GM19324 (cell line): ENCODE results near the gene ACSF2.

Source experiments
- ATAC-seq: cut with Tn5 transposase; IDR thresholded peaks from one replicate; pipeline ENCODE4 v1.9.1; 2021; ENCODE audit warnings: mild to moderate bottlenecking, moderate library complexity; ENCODE audit not compliant: unreplicated experiment, low FRiP score

The ACSF2 gene

DNA sequence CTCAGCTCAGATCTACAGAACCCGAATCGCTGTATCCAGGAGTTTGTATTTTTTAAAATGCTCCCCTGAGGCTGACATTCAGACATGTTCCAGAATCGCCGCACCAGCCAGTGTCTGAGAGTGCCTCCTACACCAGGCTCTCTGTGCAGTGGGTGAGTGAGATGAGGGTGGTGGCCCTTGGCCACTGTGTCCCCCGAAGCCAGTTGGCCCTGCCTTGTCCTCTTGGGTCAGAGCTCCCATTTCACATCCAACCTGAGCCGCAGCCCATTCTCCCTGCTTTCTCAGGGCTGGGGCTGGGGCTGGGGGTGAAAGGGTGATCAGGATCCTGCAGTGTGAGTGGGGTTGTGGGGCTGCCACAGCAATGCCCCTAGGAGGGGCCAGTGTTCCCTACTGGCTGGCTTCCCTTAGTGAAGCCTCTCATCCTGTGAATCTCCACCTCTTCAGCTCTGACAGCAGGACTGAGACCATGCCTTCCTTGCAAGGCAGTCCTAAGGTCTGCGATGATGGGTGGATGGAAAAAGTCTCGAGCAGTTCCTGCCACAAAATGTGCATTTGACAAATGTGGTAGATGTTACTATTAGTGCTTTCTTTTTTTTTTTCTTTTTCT is 69.3 kb downstream of the ACSF2 start:
- ATAC-seq: no peak

DNA sequence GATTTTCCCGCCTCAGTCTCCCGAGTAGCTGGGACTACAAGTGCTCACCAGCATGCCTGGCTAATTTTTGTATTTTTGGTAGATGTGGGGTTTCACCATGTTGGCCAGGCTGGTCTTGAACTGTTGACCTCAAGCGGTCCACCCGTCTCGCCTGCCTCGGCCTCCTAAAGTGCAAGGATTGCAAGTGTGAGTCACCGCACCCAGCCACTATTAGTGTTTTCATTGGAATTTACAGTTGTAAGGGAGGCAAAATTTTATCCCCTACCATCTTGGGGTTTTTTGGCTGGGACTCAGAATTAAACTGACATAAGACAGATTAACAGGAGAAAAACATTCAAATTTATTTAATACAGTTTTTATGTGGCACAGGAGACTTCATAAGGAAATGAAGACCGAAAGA is 69.9 kb downstream of the ACSF2 start:
- no peak for ATAC-seq

- no peak for ATAC-seq
Measured at GRCh38 chr17:50498021-50498874, 72.2 kb downstream of the ACSF2 start.

GRCh38 chr17:50499270-50499669 is 73.3 kb downstream of the ACSF2 start:
- no peak for ATAC-seq

DNA sequence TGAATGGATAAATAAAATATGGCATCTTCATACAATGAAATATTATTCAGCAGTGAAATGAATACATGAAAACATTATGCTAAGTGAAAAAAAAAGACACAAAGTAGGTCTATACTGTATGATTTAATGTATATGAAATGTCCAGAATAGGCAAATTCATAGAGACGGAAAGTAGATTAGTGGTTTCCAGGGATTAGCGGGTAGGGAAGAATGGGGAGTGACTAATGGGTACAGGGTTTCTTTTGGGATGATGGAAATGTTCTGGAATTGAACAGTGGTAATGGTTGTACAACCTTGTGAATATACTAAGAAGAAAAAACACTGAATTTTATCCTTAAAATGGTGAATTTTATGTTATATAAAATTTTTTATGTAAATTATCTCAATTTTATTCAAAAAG is 73.7 kb downstream of the ACSF2 start:
- ATAC-seq: no peak

- no peak for ATAC-seq
Measured at GRCh38 chr17:50501054-50501453, 75.0 kb downstream of the ACSF2 start.

DNA sequence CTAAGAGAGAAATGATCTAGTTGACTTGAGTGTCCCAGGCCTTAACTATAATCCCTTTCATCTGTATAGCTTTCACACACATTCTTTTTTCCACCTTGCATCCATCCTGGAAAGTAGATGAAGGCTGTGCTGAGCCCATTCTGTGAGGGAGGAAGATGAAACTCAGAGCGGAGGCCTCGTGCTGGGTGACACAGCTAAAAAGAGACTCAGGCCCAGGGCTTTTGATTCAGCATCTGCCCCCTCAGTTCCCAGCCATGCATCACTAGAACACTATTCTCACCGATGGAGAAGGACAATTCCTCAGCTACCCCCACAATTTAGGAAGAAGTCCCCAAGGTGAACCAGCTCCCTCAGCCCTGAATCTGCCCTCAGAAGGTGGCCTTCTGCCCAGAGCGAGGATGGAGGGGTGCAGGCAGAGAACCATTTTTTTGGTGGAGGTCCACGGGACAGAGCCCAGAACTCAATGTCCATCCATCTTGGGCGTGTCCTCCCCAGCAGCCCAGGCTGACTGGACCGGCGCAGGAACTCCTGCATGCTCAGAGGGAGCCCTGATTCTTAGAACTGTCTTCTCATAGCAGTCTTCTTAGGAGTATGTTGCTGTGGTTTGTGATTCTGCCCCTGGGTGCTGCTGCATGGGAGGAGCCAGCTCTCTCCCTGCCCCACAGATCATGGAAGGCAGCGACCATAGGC is 76.4 kb downstream of the ACSF2 start:
- no peak for ATAC-seq

GRCh38 chr17:50505591-50506130 is 79.6 kb downstream of the ACSF2 start:
- ATAC-seq: no peak

- no peak for ATAC-seq
Measured at GRCh38 chr17:50506298-50506697, 80.3 kb downstream of the ACSF2 start.

DNA sequence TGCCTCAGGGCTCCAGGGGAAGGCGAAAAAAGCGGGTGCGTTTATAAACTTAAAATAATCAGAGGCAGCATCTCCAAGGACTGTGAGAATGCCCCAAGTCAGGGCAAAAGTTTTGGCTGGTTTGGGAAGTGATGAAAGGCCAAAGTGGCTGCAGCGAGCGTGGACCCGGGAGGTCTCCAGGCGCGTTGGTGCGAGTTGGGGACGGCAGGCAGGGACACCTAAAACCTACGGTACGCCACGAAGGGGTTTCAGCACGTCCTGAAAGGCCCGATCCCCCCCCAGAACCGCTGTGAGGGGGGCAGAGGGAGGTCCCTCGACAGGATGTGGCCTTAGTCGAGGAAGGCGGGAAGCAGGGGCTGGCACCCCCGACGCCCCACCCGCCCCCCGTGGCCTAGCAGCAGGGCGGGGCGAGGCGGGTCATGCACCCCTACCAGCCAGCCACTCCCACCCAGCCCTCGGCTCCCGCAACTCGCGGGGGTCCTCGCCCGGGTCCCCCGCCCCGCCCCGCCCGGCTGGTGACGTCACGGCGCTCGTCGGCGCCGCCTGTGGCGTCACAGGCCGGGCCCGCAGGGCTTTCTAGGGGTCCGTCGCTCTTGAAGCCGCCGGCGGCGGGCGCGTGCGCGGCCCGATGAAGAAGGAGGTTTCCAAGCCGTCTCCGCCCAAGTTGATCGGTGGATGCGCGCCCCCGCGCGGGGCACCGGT is 82.0 kb downstream of the ACSF2 start, which contains the start of gene MYCBPAP:
TSS of gene MYCBPAP (plus strand) at position 569 of the 702 bp plus-strand sequence. CDS start 236 bp downstream, outside the sequence.
- peak; percentile 69 for ATAC-seq

DNA sequence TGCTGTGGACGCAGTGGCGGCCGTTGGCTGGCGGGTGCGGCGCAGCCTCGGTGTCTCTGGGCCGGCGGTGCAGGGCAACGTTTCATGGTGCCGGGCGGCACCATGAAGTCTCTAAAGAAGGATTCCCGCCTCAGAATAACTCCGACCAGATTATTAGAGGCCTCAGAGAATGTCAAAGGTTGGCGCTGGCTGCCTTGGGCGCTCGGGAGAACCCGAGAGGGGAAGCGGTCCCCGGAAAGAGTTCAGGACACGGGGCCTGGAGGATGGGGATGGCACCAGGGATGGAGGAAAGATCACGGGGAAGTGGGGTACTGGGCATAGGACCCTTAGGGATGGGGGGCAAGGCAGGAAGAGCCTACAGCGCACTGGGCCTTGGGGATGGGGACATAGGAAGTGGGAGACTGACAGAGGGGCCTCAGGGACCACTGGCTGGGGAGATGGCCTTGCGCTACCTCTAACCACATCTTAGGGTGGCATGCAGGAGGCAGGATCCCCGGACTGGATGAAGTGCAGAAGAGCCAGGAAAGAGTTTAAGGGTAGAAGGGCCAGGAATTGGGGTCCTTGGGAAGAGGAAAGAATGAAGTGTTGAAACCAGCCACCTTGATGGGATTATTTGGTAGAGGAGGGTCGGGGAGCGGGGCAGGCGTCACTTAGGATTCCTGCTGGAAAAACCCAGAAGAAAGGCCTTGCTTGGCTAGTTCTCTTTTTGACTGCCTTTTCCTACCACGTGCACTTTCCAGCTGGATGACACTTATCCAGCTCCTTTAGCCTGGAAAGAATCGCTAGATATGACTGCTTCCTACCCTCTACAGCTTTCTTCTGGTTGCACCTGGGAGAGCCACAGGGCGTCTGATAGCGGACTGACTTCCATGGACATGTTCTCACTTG is 82.8 kb downstream of the ACSF2 start:
- ATAC-seq: no peak

- no peak for ATAC-seq
Measured at GRCh38 chr17:50511058-50511457, 85.0 kb downstream of the ACSF2 start.

DNA sequence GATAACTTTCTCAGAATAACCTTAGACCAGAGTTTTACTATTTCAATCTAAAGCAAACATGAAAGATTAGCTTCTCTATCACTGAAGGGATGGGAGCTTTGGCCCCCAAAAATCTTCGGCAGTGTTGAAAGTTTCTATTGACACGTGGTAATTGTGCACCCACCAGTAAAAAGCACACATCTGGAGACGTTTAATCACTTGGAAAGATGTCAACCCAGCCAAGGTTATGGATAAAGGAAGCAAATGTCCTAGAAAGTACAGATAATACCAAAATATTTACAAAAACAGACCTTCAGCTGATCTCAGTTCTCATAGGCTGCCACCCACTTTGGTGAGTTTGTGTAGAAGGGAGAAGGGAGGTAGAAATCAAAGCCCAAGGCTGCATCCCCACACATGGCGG is 87.5 kb downstream of the ACSF2 start:
- ATAC-seq: no peak

- ATAC-seq: no peak
Measured at GRCh38 chr17:50514388-50514787, 88.4 kb downstream of the ACSF2 start.

- ATAC-seq: no peak
Measured at GRCh38 chr17:50514936-50515702, 89.1 kb downstream of the ACSF2 start.

DNA sequence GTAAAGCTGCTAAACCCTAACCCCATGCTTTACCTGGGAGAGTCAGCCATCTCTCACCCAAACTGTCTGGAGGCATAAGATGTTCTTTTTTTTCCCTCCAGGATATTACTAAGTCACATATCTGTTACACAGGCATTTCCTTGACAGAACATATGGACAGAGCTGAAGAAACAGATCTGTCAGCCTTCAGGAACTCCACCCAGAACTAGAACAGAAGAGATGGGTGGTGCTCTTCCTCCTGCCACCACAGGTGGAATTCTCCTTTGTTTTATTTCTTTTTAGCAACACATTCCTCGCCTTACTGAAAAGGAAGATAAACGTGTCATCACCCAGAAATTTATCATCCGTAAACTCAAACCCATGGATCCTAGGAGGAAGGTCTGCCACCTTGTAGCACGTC is 91.0 kb downstream of the ACSF2 start:
- ATAC-seq: no peak

- ATAC-seq: no peak
Measured at GRCh38 chr17:50517504-50518383, 91.7 kb downstream of the ACSF2 start.
